Left ventricle myocardium inferior (tissue), 1 donor: ENCODE data around the gene FOCAD. TPM values are rescaled to one million over a fixed set of nuclear protein-coding genes. Genes with fewer than 3 reads are reported as not detected.

Experiments
- DNase-seq: peaks from one replicate; pipeline ENCODE4 v3.0.0-alpha.2; 2020
- H3K27ac ChIP-seq: fragments of 200-600 bp; replicated peaks from 2 replicates; pipeline ENCODE4 v1.8.0; 2021
- H3K27me3 ChIP-seq: fragments of 200-600 bp; 2 replicates; pipeline ENCODE4 v1.8.0; 2021; ENCODE audit warnings: low read depth
- H3K36me3 ChIP-seq: fragments of 200-600 bp; 2 replicates; pipeline ENCODE4 v1.8.0; 2021
- H3K4me1 ChIP-seq: fragments of 200-600 bp; 2 replicates; pipeline ENCODE4 v1.8.0; 2021
- H3K4me3 ChIP-seq: fragments of 200-600 bp; 2 replicates; pipeline ENCODE4 v1.8.0; 2021; ENCODE audit warnings: mild to moderate bottlenecking, moderate library complexity
- H3K9me3 ChIP-seq: fragments of 200-600 bp; replicated peaks from 2 replicates; pipeline ENCODE4 v1.8.0; 2021
- CTCF ChIP-seq: fragments of 200-600 bp; IDR thresholded peaks from 2 replicates; pipeline ENCODE4 v1.8.0; 2021; ENCODE audit warnings: antibody characterized with exemption, mild to moderate bottlenecking, borderline replicate concordance
- intact Hi-C: fragments of 100-400 bp; cut with micrococcal nuclease; formaldehyde crosslinking; loops from one replicate; pipeline ENCODE4 v1.11.0; 2022
- total RNA-seq: library from RNA; stranded (reverse); fragmentation: NEBNext Ultra II Directional; extraction: Animal tissue kit (Norgen Biotek cat#: 25700); gene quantifications from one replicate; pipeline ENCODE4 v1.2.1, GENCODE V29; 2021
- donor health status: DM: no; HTN: yes; CAD: no; lungs with severe emphysema.

The FOCAD gene
- total RNA-seq, 1 donor from 2014 or later, result 29.0 TPM

GRCh38 chr9:20944507-20944906, 260.4 kb downstream of the FOCAD start:
- Histone ChIP-seq H3K27me3 (no peaks in the 10 kb centered on the region), H3K4me1 (no peaks in the 10 kb centered on the region), H3K27ac (no peak overlapping the region), H3K9me3 (no peaks in the 10 kb centered on the region), H3K4me3 (no peak overlapping the region), H3K36me3 (peaks cover 16% of the 10 kb centered on the region)
- no peak for DNase-seq
- no peak for TF ChIP-seq CTCF
- intact Hi-C loops, result loop anchor here (5.0 to 10.0 kb wide), 2 partner anchors 320 to 587 kb away; partner anchors contain the start of gene MLLT3

GRCh38 chr9:20945269-20945668, 261.2 kb downstream of the FOCAD start:
- TF ChIP-seq CTCF, result no peak
- H3K4me1 ChIP-seq, result no peaks in the 10 kb centered on the region
- H3K27ac ChIP-seq, result no peak overlapping the region
- no peaks in the 10 kb centered on the region for H3K27me3 ChIP-seq
- intact Hi-C loops, result loop anchor here (10.0 kb wide), 1 partner anchor 320 kb away; the partner anchor contains the start of gene MLLT3
- H3K36me3 ChIP-seq, result peaks cover 17% of the 10 kb centered on the region
- H3K9me3 ChIP-seq, result no peaks in the 10 kb centered on the region
- no peak for DNase-seq
- H3K4me3 ChIP-seq, result no peak overlapping the region

GRCh38 chr9:20945856-20946255, 261.8 kb downstream of the FOCAD start:
- Histone ChIP-seq H3K36me3 (peaks cover 23% of the 10 kb centered on the region), H3K9me3 (no peaks in the 10 kb centered on the region), H3K27ac (no peak overlapping the region), H3K4me3 (no peak overlapping the region), H3K27me3 (no peaks in the 10 kb centered on the region), H3K4me1 (no peaks in the 10 kb centered on the region)
- intact Hi-C loops, result loop anchor here (10.0 kb wide), 1 partner anchor 321 kb away; the partner anchor contains the start of gene MLLT3
- no peak for DNase-seq
- TF ChIP-seq CTCF, result no peak

GRCh38 chr9:20948703-20949102, 264.6 kb downstream of the FOCAD start:
- TF ChIP-seq CTCF, result no peak
- peaks cover 51% of the 10 kb centered on the region for H3K36me3 ChIP-seq
- intact Hi-C loops, result loop anchor here (10.0 kb wide), 1 partner anchor 324 kb away; the partner anchor contains the start of gene MLLT3

GRCh38 chr9:20950707-20951106, 266.6 kb downstream of the FOCAD start:
- no peak for DNase-seq
- Histone ChIP-seq H3K36me3 (peaks cover 54% of the 10 kb centered on the region), H3K4me3 (no peak overlapping the region), H3K27me3 (no peaks in the 10 kb centered on the region), H3K4me1 (no peaks in the 10 kb centered on the region), H3K27ac (no peak overlapping the region), H3K9me3 (no peaks in the 10 kb centered on the region)
- intact Hi-C loops, result no loop called here
- no peak for TF ChIP-seq CTCF

More at GRCh38 chr9:20948703-20949102, 264.6 kb downstream of the FOCAD start:
- Histone ChIP-seq H3K4me1 (no peaks in the 10 kb centered on the region), H3K27me3 (no peaks in the 10 kb centered on the region), H3K4me3 (no peak overlapping the region), H3K9me3 (no peaks in the 10 kb centered on the region), H3K27ac (no peak overlapping the region)
- no peak for DNase-seq
